SK-N-DZ (cell line): Measurements from ENCODE around the gene WNK2.
"Not testable (repeated sequence)": the region's sequence is repeated elsewhere in the genome, so short reads cannot be mapped to it uniquely, and the experiment has no call there.

Experiments used
- DNase-seq: peaks from one replicate; pipeline ENCODE4 v3.0.0-alpha.2; 2015; ENCODE audit warnings: low spot score

Gene WNK2

GRCh38 chr9:93235300-93235960, 51.5 kb downstream of the WNK2 start:
- DNase-seq: no peak

GRCh38 chr9:93236541-93237206, 52.7 kb downstream of the WNK2 start:
- no peak for DNase-seq

- no peak for DNase-seq
Observed at GRCh38 chr9:93237540-93237939, 53.6 kb downstream of the WNK2 start.

- no peak for DNase-seq
Observed at GRCh38 chr9:93238953-93239925, 55.3 kb downstream of the WNK2 start.

GRCh38 chr9:93240891-93241334, 57.0 kb downstream of the WNK2 start:
- DNase-seq: no peak

- DNase-seq: no peak
Observed at GRCh38 chr9:93243112-93243511, 59.2 kb downstream of the WNK2 start.

- no peak for DNase-seq
Observed at GRCh38 chr9:93244101-93244500, 60.2 kb downstream of the WNK2 start.

GRCh38 chr9:93244510-93245436, 60.8 kb downstream of the WNK2 start:
- DNase-seq: no peak

- no peak for DNase-seq
Observed at GRCh38 chr9:93245437-93245970, 61.6 kb downstream of the WNK2 start.

GRCh38 chr9:93246111-93246510, 62.2 kb downstream of the WNK2 start:
- DNase-seq: no peak

- no peak for DNase-seq
Observed at GRCh38 chr9:93246526-93246925, 62.6 kb downstream of the WNK2 start.

- DNase-seq: no peak
Observed at GRCh38 chr9:93247099-93247865, 63.3 kb downstream of the WNK2 start.

GRCh38 chr9:93247892-93248291, 64.0 kb downstream of the WNK2 start:
- no peak for DNase-seq

GRCh38 chr9:93248386-93249040, 64.6 kb downstream of the WNK2 start:
- no peak for DNase-seq

- no peak for DNase-seq
Observed at GRCh38 chr9:93250185-93250584, 66.2 kb downstream of the WNK2 start.

GRCh38 chr9:93251309-93251708, 67.4 kb downstream of the WNK2 start:
- DNase-seq: not testable (repeated sequence)

- no peak for DNase-seq
Observed at GRCh38 chr9:93252116-93252780, 68.3 kb downstream of the WNK2 start.

- no peak for DNase-seq
Observed at GRCh38 chr9:93252781-93253530, 69.0 kb downstream of the WNK2 start.
